Measurements from ENCODE around the gene MEX3A.

The MEX3A gene

GRCh38 chr1:156101880-156102279 lies 19.6 kb upstream of the MEX3A start:
- DNase-seq: no peak

- no peak for DNase-seq
Measured at GRCh38 chr1:156100205-156100995, 18.1 kb upstream of the MEX3A start.

GRCh38 chr1:156099282-156099681 lies 17.0 kb upstream of the MEX3A start:
- DNase-seq: no peak

GRCh38 chr1:156098784-156099183 lies 16.5 kb upstream of the MEX3A start:
- DNase-seq: no peak

- DNase-seq: no peak
Measured at GRCh38 chr1:156097499-156098178, 15.4 kb upstream of the MEX3A start.

- DNase-seq: peak; percentile 65 to 79
Measured at GRCh38 chr1:156096640-156097391, 14.6 kb upstream of the MEX3A start.

- no peak for DNase-seq
Measured at GRCh38 chr1:156095906-156096508, 13.7 kb upstream of the MEX3A start.

- DNase-seq: no peak
Measured at GRCh38 chr1:156091610-156092009, 9.3 kb upstream of the MEX3A start.

- peak; percentile 90 to 96 for DNase-seq
Measured at GRCh38 chr1:156090840-156091188, 8.5 kb upstream of the MEX3A start.

- no peak for DNase-seq
Measured at GRCh38 chr1:156090138-156090839, 8.0 kb upstream of the MEX3A start.

GRCh38 chr1:156089704-156090103 lies 7.4 kb upstream of the MEX3A start:
- DNase-seq: peak in 1 of 2 experiments; percentile 29

GRCh38 chr1:156086256-156086662 lies 4.0 kb upstream of the MEX3A start:
- DNase-seq: no peak

- no peak for DNase-seq
Measured at GRCh38 chr1:156083800-156084790, 1.8 kb upstream of the MEX3A start.

- DNase-seq: no peak
Measured at GRCh38 chr1:156081917-156082308, 352 bp downstream of the MEX3A start.

- no peak for DNase-seq
Measured at GRCh38 chr1:156081180-156081916, 917 bp downstream of the MEX3A start.

- DNase-seq: no peak
Measured at GRCh38 chr1:156080863-156081179, 1.4 kb downstream of the MEX3A start.

- DNase-seq: no peak
Measured at GRCh38 chr1:156080241-156080862, 1.9 kb downstream of the MEX3A start.

- no peak for DNase-seq
Measured at GRCh38 chr1:156079762-156080161, 2.5 kb downstream of the MEX3A start.

GRCh38 chr1:156078728-156079127 lies 3.5 kb downstream of the MEX3A start:
- DNase-seq: no peak

GRCh38 chr1:156077430-156077760 lies 4.9 kb downstream of the MEX3A start:
- no peak for DNase-seq
